ENCODE measurements around the gene PPFIA3. TPM values are rescaled to one million over a fixed set of nuclear protein-coding genes. Genes with fewer than 3 reads are reported as not detected.

The PPFIA3 gene
- total RNA-seq, 1 experiment from 2014 or later, result 8.3 TPM

GRCh38 chr19:49102303-49102702 lies 17.0 kb upstream of the PPFIA3 start:
- TF ChIP-seq CTCF (conservative IDR thresholded peaks at IDR 0.05) (no peak), EZH2 (IDR thresholded peaks at IDR 0.05; ENCODE audit: low read depth) (no peak)
- peaks cover 53% of the 10 kb centered on the region for H3K36me3 ChIP-seq (ENCODE audit: low read depth)

GRCh38 chr19:49103331-49104085 lies 15.8 kb upstream of the PPFIA3 start:
- intact Hi-C loops (cut with micrococcal nuclease; ENCODE audit: unreplicated experiment), result no loop called here
- CTCF ChIA-PET, result no interaction called here
- no TSS peak for BruUV-seq (replicated peaks)

More at GRCh38 chr19:49102303-49102702, 17.0 kb upstream of the PPFIA3 start:
- ChIA-PET POLR2A (ENCODE audit: unreplicated experiment) (no interaction called here), CTCF (no interaction called here)
- no TSS peak for BruUV-seq (replicated peaks)
- peak in 1 of 2 experiments; percentile 6 for DNase-seq
- H2AFZ ChIP-seq, result no peak overlapping the region
- H3K27me3 ChIP-seq (ENCODE audit: insufficient read depth, low read depth), result no peaks in the 10 kb centered on the region
- no peaks in the 10 kb centered on the region; the same call in 1 of the 2 replicates for H3K4me1 ChIP-seq (replicated peaks; ENCODE audit: insufficient read depth)
- H3K9me2 ChIP-seq (ENCODE audit: insufficient read depth), result no peaks in the 10 kb centered on the region
- H4K20me1 ChIP-seq (ENCODE audit: insufficient read depth), result peaks cover 89% of the 10 kb centered on the region
- no peak overlapping the region for H3K4me3 ChIP-seq
- H3K79me2 ChIP-seq (ENCODE audit: low read depth), result peaks cover 30% of the 10 kb centered on the region
- no peak overlapping the region for H3K27ac ChIP-seq
- peaks cover 57% of the 10 kb centered on the region for H3F3A ChIP-seq (ENCODE audit: insufficient read depth, low read depth)
- H3K9me3 ChIP-seq (ENCODE audit: insufficient read depth, low read depth), result no peaks in the 10 kb centered on the region
- intact Hi-C loops (cut with micrococcal nuclease; ENCODE audit: unreplicated experiment), result no loop called here
- no peak overlapping the region for H3K4me2 ChIP-seq

GRCh38 chr19:49104229-49104864 lies 15.0 kb upstream of the PPFIA3 start:
- ChIA-PET CTCF (interaction anchor here (1.3 to 1.5 kb wide), 2 partner anchors 13 to 95 kb away, joined by 3 read pairs; no protein-coding TSS in a partner anchor), POLR2A (ENCODE audit: unreplicated experiment) (interaction anchor here (0.6 kb wide), 1 partner anchor 486 kb away, joined by 3 read pairs; the partner anchor contains the start of gene RPL18)
- Histone ChIP-seq H3K36me3 (ENCODE audit: low read depth) (peaks cover 44% of the 10 kb centered on the region), H3K4me2 (no peak overlapping the region), H3K4me3 (no peak overlapping the region), H2AFZ (no peak overlapping the region), H3K79me2 (ENCODE audit: low read depth) (0 out of 2 replicates have a peak, but pooled peaks cover 15% of the 10 kb centered on the region), H4K20me1 (ENCODE audit: insufficient read depth) (peaks cover 77% of the 10 kb centered on the region), H3K27me3 (ENCODE audit: insufficient read depth, low read depth) (no peaks in the 10 kb centered on the region), H3K9me2 (ENCODE audit: insufficient read depth) (no peaks in the 10 kb centered on the region), H3K27ac (no peak overlapping the region), H3K4me1 (replicated peaks; ENCODE audit: insufficient read depth) (no peaks in the 10 kb centered on the region), H3K9me3 (ENCODE audit: insufficient read depth, low read depth) (no peaks in the 10 kb centered on the region), H3F3A (ENCODE audit: insufficient read depth, low read depth) (peaks cover 55% of the 10 kb centered on the region)
- no peak for DNase-seq
- intact Hi-C loops (cut with micrococcal nuclease; ENCODE audit: unreplicated experiment), result no loop called here
- BruUV-seq (replicated peaks), result no TSS peak
- TF ChIP-seq EZH2 (IDR thresholded peaks at IDR 0.05; ENCODE audit: low read depth) (no peak), CTCF (conservative IDR thresholded peaks at IDR 0.05) (no peak)

More at GRCh38 chr19:49103331-49104085, 15.8 kb upstream of the PPFIA3 start:
- H3K4me2 ChIP-seq, result no peak overlapping the region
- no peaks in the 10 kb centered on the region for H3K9me3 ChIP-seq (ENCODE audit: insufficient read depth, low read depth)
- H4K20me1 ChIP-seq (ENCODE audit: insufficient read depth), result peaks cover 82% of the 10 kb centered on the region
- peaks cover 54% of the 10 kb centered on the region for H3F3A ChIP-seq (ENCODE audit: insufficient read depth, low read depth)
- no peaks in the 10 kb centered on the region for H3K4me1 ChIP-seq (replicated peaks; ENCODE audit: insufficient read depth)
- no peak for TF ChIP-seq EZH2 (IDR thresholded peaks at IDR 0.05; ENCODE audit: low read depth)
- TF ChIP-seq CTCF (conservative IDR thresholded peaks at IDR 0.05), result no peak
- no peak overlapping the region for H3K4me3 ChIP-seq
- no peak for DNase-seq
- H3K79me2 ChIP-seq (ENCODE audit: low read depth), result peaks cover 23% of the 10 kb centered on the region
- no peaks in the 10 kb centered on the region for H3K9me2 ChIP-seq (ENCODE audit: insufficient read depth)
- peaks cover 53% of the 10 kb centered on the region for H3K36me3 ChIP-seq (ENCODE audit: low read depth)
- POLR2A ChIA-PET (ENCODE audit: unreplicated experiment), result no interaction called here
- no peak overlapping the region for H3K27ac ChIP-seq
- H3K27me3 ChIP-seq (ENCODE audit: insufficient read depth, low read depth), result no peaks in the 10 kb centered on the region
- no peak overlapping the region for H2AFZ ChIP-seq
